Measurements from ENCODE around the gene FYB1. TPM values are rescaled to one million over a fixed set of nuclear protein-coding genes. Genes with fewer than 3 reads are reported as not detected.

FYB1 gene
- total RNA-seq, 1 donor = under 0.01 TPM

GRCh38 chr5:39132128-39132447, 87.3 kb downstream of the FYB1 start:
- Histone ChIP-seq H3K27ac (ENCODE audit: low read depth, low read length) (no peak overlapping the region), H3K4me3 (ENCODE audit: insufficient read depth, low read length) (no peak overlapping the region), H2AFZ (ENCODE audit: low read length) (peak overlapping the region; percentile 58), H3K36me3 (ENCODE audit: insufficient read depth, low read length) (no peaks in the 10 kb centered on the region), H3K79me2 (ENCODE audit: insufficient read depth, low read length) (no peaks in the 10 kb centered on the region), H3K9me3 (ENCODE audit: low read depth, low read length) (no peaks in the 10 kb centered on the region), H3K27me3 (ENCODE audit: insufficient read depth, low read length) (no peaks in the 10 kb centered on the region), H4K20me1 (ENCODE audit: insufficient read depth, low read length) (no peaks in the 10 kb centered on the region), H3K4me2 (ENCODE audit: insufficient read depth, low read length) (no peak overlapping the region), H3K4me1 (ENCODE audit: insufficient read depth, low read length) (no peaks in the 10 kb centered on the region)
- TF ChIP-seq CTCF (IDR thresholded peaks at IDR 0.05; ENCODE audit: extremely low read depth, low read depth, low read length) = no peak
- DNase-seq (ENCODE audit: insufficient read length, low spot score, missing footprints) = no peak

DNA sequence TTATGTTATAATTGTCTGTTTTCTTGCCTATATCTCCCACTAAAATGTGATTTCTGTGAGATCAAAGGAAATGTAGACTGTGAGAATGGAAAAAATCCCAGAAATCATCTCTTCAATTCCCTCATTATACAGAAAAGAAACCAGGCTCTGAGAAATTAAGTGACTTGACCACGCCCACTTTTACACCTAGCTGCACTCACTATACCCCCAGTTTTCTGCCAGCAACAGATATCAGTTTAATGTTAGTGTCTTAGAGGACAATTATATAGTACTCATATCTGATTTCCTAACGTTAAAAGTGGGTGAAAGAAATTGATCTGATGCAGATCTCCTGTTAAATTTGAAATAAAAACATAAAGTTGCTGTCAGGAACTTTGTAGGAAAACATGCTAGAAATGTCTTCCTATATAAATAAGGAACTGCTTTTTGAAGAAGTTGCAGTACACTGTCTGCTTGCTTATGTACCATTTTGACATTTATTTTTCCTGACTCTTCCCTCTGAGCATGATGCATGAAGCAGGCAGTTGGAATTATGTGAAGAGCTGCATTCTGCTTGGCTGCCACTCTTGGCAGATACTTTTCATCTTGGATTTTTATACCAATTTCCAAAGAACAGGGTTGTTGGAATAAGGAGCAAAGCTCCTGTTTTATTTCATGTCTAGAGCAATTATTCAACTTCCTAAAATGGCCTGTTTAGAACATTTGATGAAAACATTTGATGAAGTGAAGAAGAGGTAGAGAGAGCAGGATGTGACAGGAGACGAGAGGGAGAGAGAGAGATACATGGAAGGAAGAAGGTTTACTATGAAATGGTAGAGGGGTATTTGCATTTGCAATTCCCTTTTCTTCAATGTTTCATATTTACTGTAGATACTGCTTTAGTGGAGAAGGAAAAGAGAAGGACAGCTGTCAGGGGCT, 87.9 kb downstream of the FYB1 start:
- Histone ChIP-seq H3K9me3 (ENCODE audit: low read depth, low read length) (no peaks in the 10 kb centered on the region), H3K4me1 (ENCODE audit: insufficient read depth, low read length) (no peaks in the 10 kb centered on the region), H4K20me1 (ENCODE audit: insufficient read depth, low read length) (no peaks in the 10 kb centered on the region), H3K4me3 (ENCODE audit: insufficient read depth, low read length) (no peak overlapping the region), H3K27me3 (ENCODE audit: insufficient read depth, low read length) (no peaks in the 10 kb centered on the region), H3K79me2 (ENCODE audit: insufficient read depth, low read length) (no peaks in the 10 kb centered on the region), H3K27ac (ENCODE audit: low read depth, low read length) (no peak overlapping the region), H2AFZ (ENCODE audit: low read length) (peak overlapping the region; percentile 58), H3K36me3 (ENCODE audit: insufficient read depth, low read length) (no peaks in the 10 kb centered on the region), H3K4me2 (ENCODE audit: insufficient read depth, low read length) (no peak overlapping the region)
- DNase-seq (ENCODE audit: insufficient read length, low spot score, missing footprints) = no peak
- TF ChIP-seq CTCF (IDR thresholded peaks at IDR 0.05; ENCODE audit: extremely low read depth, low read depth, low read length) = no peak

DNA sequence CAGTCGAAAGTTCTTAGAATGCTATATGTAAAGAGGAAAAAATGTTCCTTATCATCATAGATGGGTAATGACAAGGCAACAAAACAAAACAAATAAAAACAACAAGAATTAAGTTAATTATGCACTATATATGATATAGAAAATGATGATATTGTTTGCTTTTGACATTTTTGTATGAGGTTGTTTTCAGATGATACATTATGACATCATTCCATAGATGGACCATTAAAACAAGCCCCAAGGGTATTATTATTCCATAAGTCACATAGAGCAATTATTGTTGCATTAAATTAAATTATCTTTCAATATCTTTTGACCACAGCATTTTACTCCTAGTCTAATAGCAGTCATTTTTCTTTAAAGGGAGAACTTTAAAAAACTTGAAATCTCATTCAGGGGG, 88.6 kb downstream of the FYB1 start:
- H4K20me1 ChIP-seq (ENCODE audit: insufficient read depth, low read length) = no peaks in the 10 kb centered on the region
- no peak overlapping the region for H3K4me2 ChIP-seq (ENCODE audit: insufficient read depth, low read length)
- no peak for DNase-seq (ENCODE audit: insufficient read length, low spot score, missing footprints)
- H3K27me3 ChIP-seq (ENCODE audit: insufficient read depth, low read length) = no peaks in the 10 kb centered on the region
- no peak for TF ChIP-seq CTCF (IDR thresholded peaks at IDR 0.05; ENCODE audit: extremely low read depth, low read depth, low read length)
- H3K27ac ChIP-seq (ENCODE audit: low read depth, low read length) = no peak overlapping the region
- no peaks in the 10 kb centered on the region for H3K9me3 ChIP-seq (ENCODE audit: low read depth, low read length)
- no peaks in the 10 kb centered on the region for H3K4me1 ChIP-seq (ENCODE audit: insufficient read depth, low read length)
- no peak overlapping the region for H3K4me3 ChIP-seq (ENCODE audit: insufficient read depth, low read length)
- no peaks in the 10 kb centered on the region for H3K36me3 ChIP-seq (ENCODE audit: insufficient read depth, low read length)
- H3K79me2 ChIP-seq (ENCODE audit: insufficient read depth, low read length) = no peaks in the 10 kb centered on the region
- H2AFZ ChIP-seq (ENCODE audit: low read length) = no peak overlapping the region

DNA sequence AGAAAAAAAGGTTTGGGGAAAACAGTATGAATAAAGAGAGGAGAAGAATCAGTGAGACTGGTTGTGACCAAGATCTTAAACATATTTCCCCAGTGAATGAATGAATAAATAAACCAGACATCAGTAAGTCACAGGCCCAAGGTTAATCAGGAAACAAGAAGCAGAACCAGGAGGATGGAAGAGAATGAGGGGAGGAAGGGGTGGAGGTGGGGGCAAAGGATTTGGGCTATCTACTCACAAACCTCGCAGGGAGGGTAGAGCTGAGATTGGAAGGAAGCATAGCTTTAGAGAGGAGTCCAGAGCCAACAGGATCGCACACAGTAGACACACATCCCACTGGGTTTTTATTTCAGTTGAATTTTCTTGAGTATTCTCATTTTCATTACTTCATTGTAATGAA, 97.4 kb downstream of the FYB1 start:
- Histone ChIP-seq H3K27me3 (ENCODE audit: insufficient read depth, low read length) (peaks cover 4% of the 10 kb centered on the region), H3K36me3 (ENCODE audit: insufficient read depth, low read length) (no peaks in the 10 kb centered on the region), H3K4me2 (ENCODE audit: insufficient read depth, low read length) (no peak overlapping the region), H2AFZ (ENCODE audit: low read length) (peak overlapping the region; percentile 45), H3K4me1 (ENCODE audit: insufficient read depth, low read length) (peaks cover 4% of the 10 kb centered on the region), H3K27ac (ENCODE audit: low read depth, low read length) (no peak overlapping the region), H3K79me2 (ENCODE audit: insufficient read depth, low read length) (no peaks in the 10 kb centered on the region), H4K20me1 (ENCODE audit: insufficient read depth, low read length) (no peaks in the 10 kb centered on the region), H3K9me3 (ENCODE audit: low read depth, low read length) (no peaks in the 10 kb centered on the region), H3K4me3 (ENCODE audit: insufficient read depth, low read length) (no peak overlapping the region)
- DNase-seq (ENCODE audit: insufficient read length, low spot score, missing footprints) = no peak
- TF ChIP-seq CTCF (IDR thresholded peaks at IDR 0.05; ENCODE audit: extremely low read depth, low read depth, low read length) = no peak
